Measurements from ENCODE around the gene PRICKLE2. TPM values are rescaled to one million over a fixed set of nuclear protein-coding genes. Genes with fewer than 3 reads are reported as not detected.

The PRICKLE2 gene
- total RNA-seq, 1 experiment from 2014 or later = not detected

- ChIA-PET POLR2A (ENCODE audit: low non-redundant PET) (no interaction called here), CTCF (no interaction called here)
- no peak for DNase-seq (ENCODE audit: low spot score)
- Histone ChIP-seq H3K4me3 (ENCODE audit: low read depth, low read length, poor library complexity, severe bottlenecking) (no peak overlapping the region), H3K36me3 (ENCODE audit: insufficient read depth, low read length, poor library complexity, severe bottlenecking) (no peaks in the 10 kb centered on the region), H3K27me3 (replicated peaks; ENCODE audit: insufficient read depth, low read depth, low read length, poor library complexity) (peaks cover 7% of the 10 kb centered on the region), H3K9me3 (ENCODE audit: low read depth, low read length, poor library complexity, severe bottlenecking) (no peaks in the 10 kb centered on the region), H3K4me1 (ENCODE audit: insufficient read depth, low read length, poor library complexity, severe bottlenecking) (no peaks in the 10 kb centered on the region), H3K27ac (ENCODE audit: low read depth, low read length, poor library complexity, severe bottlenecking) (no peak overlapping the region)
- intact Hi-C loops (cut with micrococcal nuclease; ENCODE audit: unreplicated experiment) = no loop called here
- no TSS peak for BruUV-seq (replicated peaks)
- TF ChIP-seq EZH2 (IDR thresholded peaks at IDR 0.05; ENCODE audit: borderline replicate concordance, low read depth, low read length, poor library complexity, severe bottlenecking) (no peak), CTCF (conservative IDR thresholded peaks at IDR 0.05; ENCODE audit: low read depth, low read length) (no peak)
Measured at GRCh38 chr3:64122476-64122875, 102.8 kb downstream of the PRICKLE2 start.

DNA sequence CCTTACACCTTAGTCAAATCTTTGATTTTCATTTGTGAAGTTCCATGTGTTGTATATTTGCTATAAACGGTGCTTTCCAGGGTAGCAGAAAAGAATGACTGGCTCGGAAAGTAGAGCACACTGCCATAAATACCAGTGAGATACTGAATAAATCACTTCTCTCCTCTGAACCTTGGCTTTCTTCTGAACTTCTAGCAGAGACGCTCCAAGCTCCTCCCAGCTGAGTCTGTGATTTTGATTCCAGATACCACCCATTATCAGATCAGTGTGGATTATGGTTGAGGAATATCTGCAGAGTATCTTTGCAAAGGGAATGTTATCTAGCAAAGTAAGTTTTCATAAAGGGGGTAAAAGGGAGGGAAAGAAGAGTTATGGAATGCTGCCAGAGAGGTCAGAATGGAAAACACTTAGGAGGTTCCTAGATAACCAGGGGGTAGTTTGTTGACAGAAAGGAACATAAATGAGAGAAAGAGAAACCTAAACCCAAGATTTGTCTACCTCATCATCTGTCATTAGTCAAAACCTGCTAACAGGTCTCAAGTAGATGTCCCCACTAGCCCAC, 103.4 kb downstream of the PRICKLE2 start:
- H3K4me1 ChIP-seq (ENCODE audit: insufficient read depth, low read length, poor library complexity, severe bottlenecking) = no peaks in the 10 kb centered on the region
- DNase-seq (ENCODE audit: low spot score) = no peak
- CTCF ChIA-PET = no interaction called here
- H3K36me3 ChIP-seq (ENCODE audit: insufficient read depth, low read length, poor library complexity, severe bottlenecking) = no peaks in the 10 kb centered on the region
- intact Hi-C loops (cut with micrococcal nuclease; ENCODE audit: unreplicated experiment) = no loop called here
- no TSS peak for BruUV-seq (replicated peaks)
- POLR2A ChIA-PET (ENCODE audit: low non-redundant PET) = no interaction called here
- H3K27ac ChIP-seq (ENCODE audit: low read depth, low read length, poor library complexity, severe bottlenecking) = no peak overlapping the region
- H3K4me3 ChIP-seq (ENCODE audit: low read depth, low read length, poor library complexity, severe bottlenecking) = no peak overlapping the region
- H3K27me3 ChIP-seq (replicated peaks; ENCODE audit: insufficient read depth, low read depth, low read length, poor library complexity) = peaks cover 7% of the 10 kb centered on the region
- no peak for TF ChIP-seq CTCF (conservative IDR thresholded peaks at IDR 0.05; ENCODE audit: low read depth, low read length)
- TF ChIP-seq EZH2 (IDR thresholded peaks at IDR 0.05; ENCODE audit: borderline replicate concordance, low read depth, low read length, poor library complexity, severe bottlenecking) = no peak
- H3K9me3 ChIP-seq (ENCODE audit: low read depth, low read length, poor library complexity, severe bottlenecking) = no peaks in the 10 kb centered on the region

DNA sequence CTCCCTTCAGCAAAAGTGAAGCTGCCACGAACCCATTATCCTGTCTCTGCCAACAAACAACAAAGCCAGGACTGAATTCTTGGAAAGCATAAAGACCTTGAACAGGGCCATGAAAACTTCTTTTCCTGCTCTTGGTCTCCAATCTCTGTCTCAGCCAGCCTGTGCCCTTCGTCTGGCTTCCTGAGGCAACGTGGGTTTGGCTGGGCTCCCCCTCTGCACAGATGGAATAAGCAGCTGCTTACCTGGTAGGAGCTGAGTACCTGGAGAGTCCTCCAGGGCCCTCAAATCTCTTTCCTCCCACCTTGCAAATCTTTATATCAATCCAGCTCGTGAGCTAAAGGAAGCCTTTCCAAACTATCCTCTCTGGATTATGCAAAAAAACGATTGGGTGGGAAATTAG, 104.4 kb downstream of the PRICKLE2 start:
- Histone ChIP-seq H3K9me3 (ENCODE audit: low read depth, low read length, poor library complexity, severe bottlenecking) (no peaks in the 10 kb centered on the region), H3K4me1 (ENCODE audit: insufficient read depth, low read length, poor library complexity, severe bottlenecking) (no peaks in the 10 kb centered on the region), H3K27me3 (replicated peaks; ENCODE audit: insufficient read depth, low read depth, low read length, poor library complexity) (peaks cover 7% of the 10 kb centered on the region), H3K27ac (ENCODE audit: low read depth, low read length, poor library complexity, severe bottlenecking) (no peak overlapping the region), H3K4me3 (ENCODE audit: low read depth, low read length, poor library complexity, severe bottlenecking) (no peak overlapping the region), H3K36me3 (ENCODE audit: insufficient read depth, low read length, poor library complexity, severe bottlenecking) (no peaks in the 10 kb centered on the region)
- no peak for DNase-seq (ENCODE audit: low spot score)
- no TSS peak for BruUV-seq (replicated peaks)
- CTCF ChIA-PET = no interaction called here
- POLR2A ChIA-PET (ENCODE audit: low non-redundant PET) = no interaction called here
- intact Hi-C loops (cut with micrococcal nuclease; ENCODE audit: unreplicated experiment) = no loop called here
- no peak for TF ChIP-seq EZH2 (IDR thresholded peaks at IDR 0.05; ENCODE audit: borderline replicate concordance, low read depth, low read length, poor library complexity, severe bottlenecking)
- TF ChIP-seq CTCF (conservative IDR thresholded peaks at IDR 0.05; ENCODE audit: low read depth, low read length) = no peak

All from A673 (cell line).